Measurements from ENCODE around the gene TMEM219.

Gene TMEM219

DNA sequence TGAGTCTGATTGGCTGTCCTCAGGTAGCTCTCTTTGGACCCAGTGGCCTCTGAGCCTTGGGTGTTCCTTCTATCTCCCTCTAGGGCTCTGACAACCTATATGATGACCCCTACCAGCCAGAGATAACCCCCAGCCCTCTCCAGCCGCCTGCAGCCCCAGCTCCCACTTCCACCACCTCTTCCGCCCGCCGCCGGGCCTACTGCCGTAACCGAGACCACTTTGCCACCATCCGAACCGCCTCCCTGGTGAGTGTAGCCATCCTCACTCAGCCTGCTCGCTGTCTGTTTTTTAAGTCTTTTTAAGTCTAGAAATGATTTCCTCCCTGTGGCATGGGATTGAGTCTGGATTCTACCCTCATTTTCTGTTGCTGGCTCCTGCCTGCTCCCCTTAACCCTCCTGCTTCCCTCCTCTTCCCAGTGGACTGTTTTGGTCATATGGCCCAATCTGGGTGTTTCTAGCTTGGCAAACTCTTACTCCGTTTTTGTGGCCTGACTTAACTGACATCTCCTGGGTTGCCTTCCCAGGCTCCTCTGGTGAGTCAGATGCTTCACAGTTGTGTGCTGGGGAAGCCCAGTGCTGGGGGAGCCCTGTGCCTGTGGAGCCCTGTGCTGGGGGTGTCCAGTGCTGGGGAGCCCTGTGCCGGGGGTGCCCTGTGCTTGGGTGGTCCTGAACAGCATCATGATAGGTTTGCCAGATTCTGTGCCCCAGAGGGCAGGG is 21.7 kb downstream of the TMEM219 start:
- DNase-seq = no peak

DNA sequence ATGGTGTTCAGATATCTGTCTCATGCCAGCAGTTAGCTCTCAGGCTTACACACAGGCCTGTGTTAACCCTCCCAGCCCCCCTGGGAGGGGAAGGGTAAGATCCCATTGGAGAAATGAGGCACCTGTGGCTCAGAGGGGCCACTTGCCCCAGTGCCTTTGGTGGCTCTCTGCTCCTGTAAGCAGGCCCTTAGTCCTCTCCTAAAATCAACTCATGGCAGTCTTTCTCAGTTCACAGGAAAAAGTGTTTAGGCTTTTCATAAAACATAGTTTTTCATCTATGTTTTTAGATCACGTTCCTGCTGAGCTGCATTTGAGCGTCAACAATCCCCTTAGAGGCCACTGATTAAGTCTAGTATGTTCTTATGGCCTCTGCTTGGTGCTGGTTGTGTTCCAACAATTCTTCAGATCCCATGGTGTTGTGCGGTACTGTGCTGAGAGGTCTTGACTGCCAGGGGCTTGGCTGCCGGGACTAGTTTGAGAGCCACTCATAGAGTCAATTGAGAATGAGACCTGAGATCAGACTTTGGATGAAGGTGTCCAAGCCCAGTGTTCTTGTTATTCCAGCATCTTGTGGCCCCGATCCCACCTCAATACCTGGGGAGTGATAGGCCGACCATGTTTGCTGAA is 22.4 kb downstream of the TMEM219 start:
- DNase-seq = no peak

DNA sequence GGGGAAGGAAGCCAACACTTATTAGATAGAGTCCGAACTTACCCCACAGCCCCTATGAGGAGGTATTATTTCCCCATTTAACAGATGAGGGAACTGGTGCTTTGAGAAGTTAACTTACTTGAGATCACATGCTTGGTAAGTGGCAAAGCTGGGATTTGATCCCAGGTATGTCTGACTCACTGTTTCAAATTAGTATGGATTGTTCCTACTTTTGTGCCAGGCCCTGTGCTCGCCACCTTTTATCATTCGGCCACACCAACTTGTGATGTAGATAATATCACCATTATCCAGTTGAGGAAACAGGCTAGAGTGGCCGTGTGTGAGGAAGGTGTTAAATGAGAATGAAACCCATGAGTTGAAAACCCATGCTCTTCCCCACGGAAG is 22.9 kb downstream of the TMEM219 start:
- DNase-seq = no peak

DNA sequence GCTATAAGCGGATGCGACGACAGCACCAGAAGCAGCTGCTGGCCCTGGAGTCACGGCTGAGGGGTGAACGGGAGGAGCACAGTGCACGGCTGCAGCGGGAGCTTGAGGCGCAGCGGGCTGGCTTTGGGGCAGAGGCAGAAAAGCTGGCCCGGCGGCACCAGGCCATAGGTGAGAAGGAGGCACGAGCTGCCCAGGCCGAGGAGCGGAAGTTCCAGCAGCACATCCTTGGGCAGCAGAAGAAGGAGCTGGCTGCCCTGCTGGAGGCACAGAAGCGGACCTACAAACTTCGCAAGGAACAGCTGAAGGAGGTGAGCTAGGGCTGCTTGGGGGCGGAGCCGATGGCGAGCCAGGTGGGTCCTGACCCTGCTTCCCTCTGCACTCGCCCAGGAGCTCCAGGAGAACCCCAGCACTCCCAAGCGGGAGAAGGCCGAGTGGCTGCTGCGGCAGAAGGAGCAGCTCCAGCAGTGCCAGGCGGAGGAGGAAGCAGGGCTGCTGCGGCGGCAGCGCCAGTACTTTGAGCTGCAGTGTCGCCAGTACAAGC is 23.5 kb downstream of the TMEM219 start:
- no peak for DNase-seq

DNA sequence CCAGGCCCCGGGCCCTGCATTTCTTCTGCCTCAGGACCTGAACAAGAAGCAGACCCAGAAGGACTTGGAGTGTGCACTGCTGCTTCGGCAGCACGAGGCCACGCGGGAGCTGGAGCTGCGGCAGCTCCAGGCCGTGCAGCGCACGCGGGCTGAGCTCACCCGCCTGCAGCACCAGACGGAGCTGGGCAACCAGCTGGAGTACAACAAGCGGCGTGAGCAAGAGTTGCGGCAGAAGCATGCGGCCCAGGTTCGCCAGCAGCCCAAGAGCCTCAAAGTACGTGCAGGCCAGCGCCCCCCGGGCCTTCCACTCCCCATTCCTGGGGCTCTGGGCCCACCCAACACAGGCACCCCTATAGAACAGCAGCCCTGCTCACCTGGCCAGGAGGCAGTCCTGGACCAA is 24.4 kb downstream of the TMEM219 start:
- DNase-seq = no peak

DNA sequence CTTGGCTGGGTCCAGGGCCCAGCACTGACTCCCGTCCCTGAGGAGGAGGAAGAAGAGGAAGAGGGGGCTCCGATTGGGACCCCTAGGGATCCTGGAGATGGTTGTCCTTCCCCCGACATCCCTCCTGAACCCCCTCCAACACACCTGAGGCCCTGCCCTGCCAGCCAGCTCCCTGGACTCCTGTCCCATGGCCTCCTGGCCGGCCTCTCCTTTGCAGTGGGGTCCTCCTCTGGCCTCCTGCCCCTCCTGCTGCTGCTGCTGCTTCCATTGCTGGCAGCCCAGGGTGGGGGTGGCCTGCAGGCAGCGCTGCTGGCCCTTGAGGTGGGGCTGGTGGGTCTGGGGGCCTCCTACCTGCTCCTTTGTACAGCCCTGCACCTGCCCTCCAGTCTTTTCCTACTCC is 25.1 kb downstream of the TMEM219 start:
- DNase-seq = no peak

DNA sequence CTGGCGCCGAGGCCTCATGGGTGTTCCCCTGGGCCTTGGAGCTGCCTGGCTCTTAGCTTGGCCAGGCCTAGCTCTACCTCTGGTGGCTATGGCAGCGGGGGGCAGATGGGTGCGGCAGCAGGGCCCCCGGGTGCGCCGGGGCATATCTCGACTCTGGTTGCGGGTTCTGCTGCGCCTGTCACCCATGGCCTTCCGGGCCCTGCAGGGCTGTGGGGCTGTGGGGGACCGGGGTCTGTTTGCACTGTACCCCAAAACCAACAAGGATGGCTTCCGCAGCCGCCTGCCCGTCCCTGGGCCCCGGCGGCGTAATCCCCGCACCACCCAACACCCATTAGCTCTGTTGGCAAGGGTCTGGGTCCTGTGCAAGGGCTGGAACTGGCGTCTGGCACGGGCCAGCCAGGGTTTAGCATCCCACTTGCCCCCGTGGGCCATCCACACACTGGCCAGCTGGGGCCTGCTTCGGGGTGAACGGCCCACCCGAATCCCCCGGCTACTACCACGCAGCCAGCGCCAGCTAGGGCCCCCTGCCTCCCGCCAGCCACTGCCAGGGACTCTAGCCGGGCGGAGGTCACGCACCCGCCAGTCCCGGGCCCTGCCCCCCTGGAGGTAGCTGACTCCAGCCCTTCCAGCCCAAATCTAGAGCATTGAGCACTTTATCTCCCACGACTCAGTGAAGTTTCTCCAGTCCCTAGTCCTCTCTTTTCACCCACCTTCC is 25.6 kb downstream of the TMEM219 start:
- DNase-seq = no peak

DNA sequence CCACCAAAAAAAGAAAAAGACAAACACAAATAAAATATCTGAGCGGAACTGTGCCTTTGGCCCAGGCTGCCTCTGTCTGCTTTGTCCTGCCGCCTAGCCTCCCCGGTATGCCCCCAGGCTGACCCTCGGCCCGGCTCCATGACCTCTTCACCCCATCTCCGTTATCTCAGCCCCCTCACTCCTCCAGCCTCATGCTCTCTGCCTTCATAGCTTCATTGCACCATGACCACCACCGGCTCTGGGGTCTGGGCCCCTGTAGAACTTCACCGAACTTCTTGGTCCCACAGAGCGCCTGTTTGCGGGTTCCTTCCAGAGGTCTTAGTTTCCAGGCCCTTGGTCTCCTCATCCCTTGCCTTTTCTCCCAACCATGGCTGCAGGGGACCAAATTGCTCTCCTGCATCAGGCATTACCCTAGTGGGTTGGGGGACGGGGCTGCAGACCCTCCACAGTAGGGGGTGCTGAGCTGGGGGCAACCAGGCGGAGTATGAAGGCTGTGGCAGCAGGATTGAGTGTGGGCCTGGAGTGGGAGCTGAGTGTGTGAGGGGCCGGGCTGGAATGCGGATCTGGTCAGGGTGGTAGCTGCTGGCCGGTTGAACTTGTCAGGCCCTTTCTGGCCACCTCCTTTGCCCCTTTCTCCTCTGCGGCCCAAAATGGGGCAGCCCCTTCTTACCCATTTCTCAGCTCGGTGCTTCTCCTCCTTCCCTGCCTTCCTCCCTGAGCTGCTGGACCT is 26.6 kb downstream of the TMEM219 start:
- no peak for DNase-seq

DNA sequence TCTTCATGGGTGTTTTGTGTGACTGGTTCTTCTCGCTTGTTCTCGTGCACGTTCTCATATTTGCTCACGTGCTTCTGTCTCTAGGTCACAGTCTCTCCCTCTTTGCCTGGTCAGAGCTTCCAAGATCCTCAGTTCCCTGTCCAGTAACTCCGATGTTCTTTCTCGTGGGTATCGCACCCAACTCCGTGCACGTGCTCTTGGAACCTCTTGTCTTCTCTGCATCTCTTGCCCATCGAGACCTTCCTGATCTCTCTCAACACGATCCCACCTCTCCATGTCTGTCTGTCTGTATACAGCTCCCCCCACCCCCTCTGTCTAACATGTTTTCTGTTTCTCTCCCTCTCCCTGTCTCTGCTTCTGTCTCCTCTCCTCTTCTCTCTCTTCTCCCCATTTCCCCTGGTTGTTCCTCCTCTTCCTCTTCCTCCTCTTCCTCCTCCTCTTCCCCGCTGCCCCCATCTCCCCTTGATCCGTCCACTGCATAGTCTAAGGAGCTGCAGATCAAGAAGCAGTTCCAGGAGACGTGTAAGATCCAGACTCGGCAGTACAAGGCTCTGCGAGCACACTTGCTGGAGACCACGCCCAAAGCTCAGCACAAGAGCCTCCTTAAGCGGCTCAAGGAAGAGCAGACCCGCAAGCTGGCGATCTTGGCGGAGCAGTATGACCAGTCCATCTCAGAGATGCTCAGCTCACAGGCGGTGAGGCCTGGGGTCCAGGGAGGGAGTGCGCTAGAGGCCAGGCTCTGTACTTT is 27.4 kb downstream of the TMEM219 start:
- DNase-seq = no peak

DNA sequence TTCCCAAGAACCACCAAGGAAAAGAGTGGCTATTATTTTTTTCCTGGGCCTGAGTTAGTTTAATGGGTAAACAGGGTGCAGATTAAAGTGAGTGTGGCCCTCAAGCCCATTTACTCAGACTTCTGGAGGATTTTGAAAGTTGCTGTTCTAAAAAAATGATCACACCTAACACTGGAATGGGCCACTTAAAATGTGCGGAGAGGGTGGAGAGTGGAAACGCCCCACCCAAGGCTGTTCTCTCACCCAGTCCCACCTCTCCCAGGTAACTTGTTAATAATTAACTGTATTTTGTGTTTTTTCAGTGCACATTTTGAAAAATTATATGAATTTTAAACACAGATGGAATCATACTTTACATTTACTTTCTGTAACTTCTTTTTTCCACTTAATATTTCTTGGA is 28.2 kb downstream of the TMEM219 start:
- DNase-seq = no peak

DNA sequence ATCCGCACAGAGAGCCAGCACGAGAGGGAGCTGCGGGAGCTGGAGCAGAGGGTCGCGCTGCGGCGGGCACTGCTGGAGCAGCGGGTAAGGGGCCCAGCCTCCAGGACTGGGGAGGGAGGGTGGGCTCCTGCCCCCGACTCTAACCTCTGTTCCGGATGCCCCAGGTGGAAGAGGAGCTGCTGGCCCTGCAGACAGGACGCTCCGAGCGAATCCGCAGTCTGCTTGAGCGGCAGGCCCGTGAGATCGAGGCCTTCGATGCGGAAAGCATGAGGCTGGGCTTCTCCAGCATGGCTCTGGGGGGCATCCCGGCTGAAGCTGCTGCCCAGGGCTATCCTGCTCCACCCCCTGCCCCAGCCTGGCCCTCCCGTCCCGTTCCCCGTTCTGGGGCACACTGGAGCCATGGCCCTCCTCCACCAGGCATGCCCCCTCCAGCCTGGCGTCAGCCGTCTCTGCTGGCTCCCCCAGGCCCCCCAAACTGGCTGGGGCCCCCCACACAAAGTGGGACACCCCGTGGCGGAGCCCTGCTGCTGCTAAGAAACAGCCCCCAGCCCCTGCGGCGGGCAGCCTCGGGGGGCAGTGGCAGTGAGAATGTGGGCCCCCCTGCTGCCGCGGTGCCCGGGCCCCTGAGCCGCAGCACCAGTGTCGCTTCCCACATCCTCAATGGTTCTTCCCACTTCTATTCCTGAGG is 29.1 kb downstream of the TMEM219 start:
- DNase-seq = no peak

DNA sequence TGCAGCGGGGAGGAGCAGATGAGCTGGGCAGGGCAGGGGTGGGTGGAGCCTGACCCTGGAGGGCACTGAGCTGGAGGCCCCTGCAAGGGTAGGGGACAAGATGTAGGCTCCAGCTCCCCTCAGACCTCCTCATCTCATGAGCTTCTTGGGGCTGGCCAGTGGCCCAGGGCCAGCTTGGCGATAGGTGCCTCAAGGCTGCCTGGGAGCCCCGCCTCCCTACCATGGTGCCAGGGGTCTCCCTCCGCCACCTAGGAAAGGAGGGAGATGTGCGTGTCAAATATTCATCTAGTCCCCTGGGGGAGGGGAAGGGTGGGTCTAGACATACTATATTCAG is 29.7 kb downstream of the TMEM219 start:
- DNase-seq = no peak

DNA sequence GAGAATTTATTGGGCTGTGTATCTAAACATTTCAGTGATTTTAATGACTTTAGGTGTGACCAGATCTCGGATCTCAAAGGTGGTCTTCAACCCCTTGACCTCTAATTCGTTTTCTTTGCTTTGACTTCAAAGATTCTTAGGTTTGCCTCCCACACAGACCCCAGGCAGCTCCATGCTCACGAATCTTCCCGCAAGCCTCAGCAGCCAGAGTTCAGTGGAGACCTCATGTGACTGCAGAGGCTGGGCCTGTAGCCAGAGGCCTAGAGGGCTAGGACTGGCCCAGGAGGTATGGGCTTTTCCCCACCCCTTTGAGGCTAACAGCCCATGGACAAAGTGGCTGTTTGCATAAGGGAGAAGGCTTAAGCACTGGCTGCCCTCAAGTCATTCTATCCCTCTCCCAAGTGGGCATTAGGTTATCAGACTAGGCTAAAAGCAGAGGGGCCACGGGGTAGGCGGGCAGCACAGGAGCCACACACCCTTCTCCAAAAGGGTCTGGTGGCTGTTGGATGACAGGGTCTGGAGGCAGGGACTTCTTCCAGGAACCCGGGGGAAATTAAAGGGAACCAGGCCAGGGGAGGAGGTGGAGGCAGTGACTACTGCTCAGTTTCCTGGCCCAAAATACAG is 30.6 kb downstream of the TMEM219 start:
- no peak for DNase-seq

DNA sequence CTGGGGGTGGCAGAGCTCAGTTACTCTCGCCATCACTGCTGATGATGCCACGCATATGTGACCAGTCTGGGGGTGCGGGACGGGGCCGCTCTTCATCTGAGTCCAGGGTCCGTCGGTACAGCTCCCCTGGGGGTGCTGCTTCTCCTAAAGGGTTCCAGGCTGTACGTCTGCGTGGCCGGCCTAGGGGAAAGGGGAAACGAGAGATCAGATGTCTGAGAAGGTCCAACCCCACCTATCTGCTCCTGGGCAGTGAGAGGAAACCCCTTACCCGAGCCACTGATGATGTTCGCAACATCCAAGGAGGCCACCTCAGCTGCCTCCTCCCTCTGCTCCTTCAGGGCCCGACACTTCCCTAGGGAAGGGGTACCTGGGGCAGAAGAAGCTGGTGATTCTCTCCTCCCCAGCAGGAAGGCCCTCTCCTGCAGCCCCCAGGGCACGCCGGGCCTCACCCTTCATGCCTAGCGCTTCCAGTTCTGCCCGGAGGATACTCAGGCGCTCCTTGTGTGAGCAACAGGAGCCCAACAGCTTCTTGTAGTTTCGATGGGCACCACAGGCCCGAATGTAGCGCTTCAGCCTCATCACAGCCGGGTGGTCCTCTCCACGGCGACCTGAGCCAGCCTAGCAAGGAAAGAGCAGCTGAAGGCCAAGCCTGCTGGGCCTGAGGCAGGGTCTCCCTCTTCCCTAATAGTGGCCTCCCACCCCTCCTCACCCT is 31.5 kb downstream of the TMEM219 start:
- DNase-seq = no peak

DNA sequence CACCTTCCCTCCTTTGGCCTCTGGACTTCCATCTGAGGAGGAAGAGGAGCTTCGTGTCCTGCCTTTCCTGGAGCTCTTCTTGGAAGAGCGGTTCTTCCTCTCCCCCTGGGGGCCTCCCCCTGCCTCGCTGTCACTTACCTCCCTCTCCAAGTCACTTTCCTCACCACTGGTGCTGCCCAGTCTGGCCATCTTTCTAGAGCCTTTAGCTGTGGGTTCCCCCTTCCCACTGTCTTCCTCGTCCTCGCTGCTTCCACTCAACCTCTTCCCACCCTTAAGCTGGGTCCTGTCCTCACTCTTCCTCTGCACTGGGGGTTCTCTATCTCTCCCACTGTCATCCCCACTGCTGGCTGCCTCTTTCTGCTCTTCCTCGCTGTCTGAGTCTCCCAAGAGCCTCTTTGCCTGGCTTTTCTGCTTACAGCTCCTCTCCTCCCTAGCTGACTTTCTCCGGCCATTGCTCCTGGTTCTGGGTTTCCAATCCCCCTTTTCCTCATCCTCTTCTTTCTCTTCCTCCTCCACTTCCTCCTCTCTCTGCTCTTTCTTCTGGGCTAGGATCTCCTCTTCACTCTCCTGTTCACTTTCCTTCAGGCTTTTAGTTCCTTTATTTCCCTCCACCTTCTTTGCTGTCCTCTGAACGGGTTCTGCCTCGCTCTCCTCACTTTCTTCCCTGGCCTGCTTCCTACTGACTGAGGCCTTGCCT is 32.2 kb downstream of the TMEM219 start:
- DNase-seq = no peak

DNA sequence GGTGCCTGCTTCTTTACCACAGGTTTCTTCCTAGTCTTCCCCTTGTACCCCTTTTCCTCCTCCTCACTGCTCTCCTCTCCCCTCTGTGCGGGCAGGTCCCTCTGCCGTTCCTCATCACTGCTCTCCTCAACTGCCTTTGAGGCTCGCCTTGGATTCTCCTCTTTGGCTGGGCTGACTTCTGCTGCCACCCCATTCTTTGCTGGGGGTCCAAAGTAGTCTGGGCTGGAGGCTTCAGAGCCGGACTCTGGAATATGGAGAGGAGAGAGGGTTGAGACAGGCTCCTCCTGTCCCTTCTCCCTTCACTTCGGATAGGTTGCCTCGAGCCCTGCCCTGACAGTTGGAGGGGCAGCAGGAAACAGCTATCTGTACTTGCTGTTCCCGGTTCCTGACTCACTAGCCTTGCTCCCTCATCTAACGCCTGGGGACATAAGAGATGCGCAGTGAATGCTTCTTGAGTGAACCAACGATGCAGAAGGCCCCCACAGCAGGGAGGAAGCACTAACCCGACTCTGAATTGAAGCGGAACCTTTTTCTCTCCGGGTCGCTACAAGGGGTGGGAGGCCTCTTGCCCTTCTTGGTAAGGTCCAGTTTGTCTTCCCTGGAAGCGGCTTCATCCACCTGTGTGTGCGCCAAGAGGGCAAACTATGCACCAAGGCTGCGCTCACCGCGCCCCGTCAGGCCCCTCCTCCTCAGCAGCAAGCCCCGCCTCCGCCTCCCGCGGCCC is 32.9 kb downstream of the TMEM219 start:
- DNase-seq = no peak

DNA sequence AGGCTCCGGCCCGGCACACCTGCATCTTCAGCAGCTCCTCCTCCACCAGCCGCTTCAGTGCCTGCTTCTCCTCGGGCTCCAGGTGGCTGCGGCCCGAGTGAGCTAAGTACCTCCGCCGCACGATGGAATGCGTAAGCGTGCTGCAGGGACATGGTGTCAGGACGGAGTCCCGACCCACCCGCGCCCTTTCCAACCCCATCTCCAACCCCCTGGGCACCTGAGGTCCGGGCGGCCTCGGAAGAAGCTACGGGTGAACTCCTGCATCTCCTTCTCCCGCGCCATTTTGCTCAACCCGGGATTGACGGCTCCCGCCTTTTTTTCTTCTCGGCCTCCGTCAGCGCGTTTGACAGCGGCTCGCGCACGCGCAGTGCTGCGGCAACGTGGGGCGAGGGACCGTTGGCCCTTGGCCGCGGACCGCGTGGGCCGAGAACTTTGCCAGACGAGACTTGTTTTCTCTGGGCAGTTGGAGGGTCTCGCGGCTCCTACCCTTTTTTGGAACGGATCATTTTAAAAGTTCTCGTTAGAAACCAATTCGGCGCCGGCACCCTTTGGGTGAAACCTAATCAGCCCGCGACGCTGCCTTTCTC is 33.5 kb downstream of the TMEM219 start, which contains the start of gene HIRIP3:
TSS of gene HIRIP3 (minus strand) at position 294 of the 587 bp plus-strand sequence. CDS start at position 282, 12 bp downstream.
- DNase-seq = peak; percentile 85

DNA sequence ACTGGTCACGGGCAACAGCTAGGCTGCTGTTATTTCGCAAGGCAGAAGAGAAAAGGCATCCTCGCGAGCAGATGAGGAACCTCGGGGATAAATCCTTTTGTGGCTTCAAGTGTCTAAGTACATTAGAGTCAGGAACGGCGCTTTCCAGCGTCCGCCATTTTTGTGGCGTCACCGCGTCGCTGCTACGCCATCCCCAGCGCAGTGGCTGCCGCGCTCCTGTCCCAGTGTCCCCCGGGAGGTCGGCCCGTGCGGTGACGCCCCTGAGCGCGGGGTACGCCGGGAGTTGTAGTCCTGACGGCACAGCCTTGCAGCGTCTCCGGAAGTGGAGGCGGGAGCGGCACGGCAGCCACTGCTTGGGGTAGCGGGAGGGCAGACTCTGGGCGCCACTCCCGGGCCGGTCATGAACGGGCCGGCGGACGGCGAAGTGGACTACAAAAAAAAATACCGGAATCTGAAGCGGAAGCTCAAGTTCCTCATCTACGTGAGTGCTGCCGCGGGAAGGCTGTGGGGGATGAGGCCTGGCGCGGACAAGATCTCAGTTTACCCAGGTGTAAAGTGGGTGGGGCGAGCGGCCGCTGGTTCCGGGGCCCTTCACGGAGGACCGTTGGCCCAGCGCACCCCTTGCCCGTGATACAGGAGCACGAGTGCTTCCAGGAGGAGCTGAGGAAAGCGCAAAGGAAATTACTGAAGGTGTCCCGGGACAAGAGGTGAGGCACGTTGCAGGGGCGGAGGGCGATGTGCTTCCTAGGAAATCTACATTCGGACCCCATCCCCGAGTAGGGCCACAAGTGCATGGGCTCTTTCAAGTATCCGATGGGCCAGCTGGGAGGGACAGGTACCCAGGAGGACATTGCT is 34.3 kb downstream of the TMEM219 start, which contains the start of gene INO80E:
TSS of gene INO80E (plus strand) at position 331 of the 855 bp plus-strand sequence. CDS start at position 401, 70 bp downstream.
- peak; percentile 98 for DNase-seq

Measured in CD4-positive, alpha-beta T cell treated with Interleukin-15 for 1 hour (primary cell).